D721Med (cell line): ENCODE data around the gene INSRR.

ENCODE experiments used
- DNase-seq: peaks from one replicate; pipeline ENCODE4 v3.0.0; 2011; ENCODE audit warnings: low spot score; ENCODE audit not compliant: insufficient read length
- FAIRE-seq: peaks from 2 replicates; lab custom pipeline; 2011; peaks lifted over from hg19 to GRCh38; lab: Jason Lieb, UNC
- TF ChIP-seq, protein P1 (sequence below): IDR thresholded peaks from 2 replicates; pipeline ENCODE4 v1.5.1; 2012; ENCODE audit warnings: mild to moderate bottlenecking, control low read depth; ENCODE audit not compliant: insufficient read depth; ENCODE audit errors: missing control alignments

The INSRR gene

DNA sequence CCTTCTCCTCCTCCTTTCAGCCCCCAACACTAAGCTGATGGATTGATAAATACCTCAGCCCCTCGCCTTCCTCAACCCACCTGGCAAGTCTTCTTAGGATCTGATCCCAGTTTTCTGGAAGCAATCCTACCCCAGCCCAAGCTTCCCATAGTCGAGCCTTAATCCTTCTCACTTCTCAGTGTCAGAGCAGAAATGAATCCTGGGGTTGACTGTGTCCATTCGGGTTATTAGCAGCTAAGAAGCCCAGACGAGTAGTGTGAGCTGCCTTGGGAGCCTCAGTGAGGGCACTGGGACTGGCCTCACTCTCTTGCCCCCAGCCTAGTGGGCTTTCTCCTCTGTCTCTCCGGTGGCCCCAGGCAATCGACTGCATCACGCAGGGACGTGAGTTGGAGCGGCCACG lies 22.2 kb upstream of the INSRR start:
- DNase-seq = no peak
- TF ChIP-seq, protein P1, sequence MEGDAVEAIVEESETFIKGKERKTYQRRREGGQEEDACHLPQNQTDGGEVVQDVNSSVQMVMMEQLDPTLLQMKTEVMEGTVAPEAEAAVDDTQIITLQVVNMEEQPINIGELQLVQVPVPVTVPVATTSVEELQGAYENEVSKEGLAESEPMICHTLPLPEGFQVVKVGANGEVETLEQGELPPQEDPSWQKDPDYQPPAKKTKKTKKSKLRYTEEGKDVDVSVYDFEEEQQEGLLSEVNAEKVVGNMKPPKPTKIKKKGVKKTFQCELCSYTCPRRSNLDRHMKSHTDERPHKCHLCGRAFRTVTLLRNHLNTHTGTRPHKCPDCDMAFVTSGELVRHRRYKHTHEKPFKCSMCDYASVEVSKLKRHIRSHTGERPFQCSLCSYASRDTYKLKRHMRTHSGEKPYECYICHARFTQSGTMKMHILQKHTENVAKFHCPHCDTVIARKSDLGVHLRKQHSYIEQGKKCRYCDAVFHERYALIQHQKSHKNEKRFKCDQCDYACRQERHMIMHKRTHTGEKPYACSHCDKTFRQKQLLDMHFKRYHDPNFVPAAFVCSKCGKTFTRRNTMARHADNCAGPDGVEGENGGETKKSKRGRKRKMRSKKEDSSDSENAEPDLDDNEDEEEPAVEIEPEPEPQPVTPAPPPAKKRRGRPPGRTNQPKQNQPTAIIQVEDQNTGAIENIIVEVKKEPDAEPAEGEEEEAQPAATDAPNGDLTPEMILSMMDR = no peak
- FAIRE-seq = no peak

- DNase-seq = no peak
- no peak for FAIRE-seq
- TF ChIP-seq, protein P1 = no peak
Observed at GRCh38 chr1:156880473-156880872, 21.6 kb upstream of the INSRR start.

DNA sequence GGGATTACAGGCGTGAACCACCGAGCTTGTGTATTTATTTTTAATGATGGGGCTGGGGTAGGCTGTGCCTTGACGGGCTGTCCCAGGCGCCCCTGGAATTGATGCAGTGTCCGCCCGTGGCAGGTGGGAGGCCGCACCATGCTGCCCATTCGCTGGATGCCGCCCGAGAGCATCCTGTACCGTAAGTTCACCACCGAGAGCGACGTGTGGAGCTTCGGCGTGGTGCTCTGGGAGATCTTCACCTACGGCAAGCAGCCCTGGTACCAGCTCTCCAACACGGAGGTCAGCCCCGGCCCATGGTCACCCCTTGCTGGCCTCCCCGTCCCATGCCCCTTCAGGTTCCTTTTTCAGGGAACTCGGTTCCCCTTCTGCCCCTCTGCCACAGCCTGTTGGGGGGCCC lies 21.0 kb upstream of the INSRR start:
- DNase-seq = no peak
- FAIRE-seq = no peak
- TF ChIP-seq, protein P1 = no peak

DNA sequence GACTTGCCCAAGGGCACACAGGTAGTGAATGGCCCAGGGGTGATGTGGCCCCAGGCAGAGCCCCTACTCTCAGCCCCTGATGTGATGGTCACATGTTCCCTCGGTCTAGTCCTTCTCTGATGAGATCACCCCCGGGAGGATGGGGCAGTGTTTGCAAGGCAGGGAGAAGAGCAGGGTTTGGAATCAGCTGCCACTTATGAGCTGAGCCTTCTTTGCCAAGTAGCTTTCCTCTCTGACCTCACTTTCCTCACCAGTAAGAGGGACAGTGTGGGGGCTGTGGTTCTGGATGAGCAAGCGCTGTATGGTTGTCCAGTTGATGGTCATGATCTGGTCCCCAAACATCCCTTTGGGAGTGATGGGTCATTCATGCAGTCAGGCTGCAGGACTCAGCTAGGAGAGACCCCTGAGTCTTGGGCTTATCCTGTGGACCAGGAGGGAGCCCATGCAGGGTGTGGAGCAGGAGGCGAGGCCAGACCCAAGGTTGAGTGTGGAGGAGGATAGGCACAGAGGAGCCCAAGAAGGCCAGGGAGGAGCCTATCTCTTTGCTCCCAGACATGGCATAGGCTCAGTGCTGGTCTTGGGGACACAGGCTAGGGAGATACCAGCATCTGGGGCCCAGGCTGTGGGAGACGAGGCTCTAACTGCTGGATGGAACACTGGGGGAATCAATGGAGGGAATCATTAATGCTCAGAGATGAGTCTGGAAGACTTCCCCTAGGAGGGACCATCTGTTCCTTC lies 18.7 kb upstream of the INSRR start:
- DNase-seq (no peak), FAIRE-seq (no peak)
- TF ChIP-seq, protein P1 = no peak

GRCh38 chr1:156876281-156876680 lies 17.4 kb upstream of the INSRR start:
- DNase-seq = no peak
- TF ChIP-seq, protein P1 = no peak
- FAIRE-seq = no peak

GRCh38 chr1:156875341-156875615 lies 16.4 kb upstream of the INSRR start:
- FAIRE-seq = no peak
- DNase-seq = no peak
- TF ChIP-seq, protein P1 = no peak

DNA sequence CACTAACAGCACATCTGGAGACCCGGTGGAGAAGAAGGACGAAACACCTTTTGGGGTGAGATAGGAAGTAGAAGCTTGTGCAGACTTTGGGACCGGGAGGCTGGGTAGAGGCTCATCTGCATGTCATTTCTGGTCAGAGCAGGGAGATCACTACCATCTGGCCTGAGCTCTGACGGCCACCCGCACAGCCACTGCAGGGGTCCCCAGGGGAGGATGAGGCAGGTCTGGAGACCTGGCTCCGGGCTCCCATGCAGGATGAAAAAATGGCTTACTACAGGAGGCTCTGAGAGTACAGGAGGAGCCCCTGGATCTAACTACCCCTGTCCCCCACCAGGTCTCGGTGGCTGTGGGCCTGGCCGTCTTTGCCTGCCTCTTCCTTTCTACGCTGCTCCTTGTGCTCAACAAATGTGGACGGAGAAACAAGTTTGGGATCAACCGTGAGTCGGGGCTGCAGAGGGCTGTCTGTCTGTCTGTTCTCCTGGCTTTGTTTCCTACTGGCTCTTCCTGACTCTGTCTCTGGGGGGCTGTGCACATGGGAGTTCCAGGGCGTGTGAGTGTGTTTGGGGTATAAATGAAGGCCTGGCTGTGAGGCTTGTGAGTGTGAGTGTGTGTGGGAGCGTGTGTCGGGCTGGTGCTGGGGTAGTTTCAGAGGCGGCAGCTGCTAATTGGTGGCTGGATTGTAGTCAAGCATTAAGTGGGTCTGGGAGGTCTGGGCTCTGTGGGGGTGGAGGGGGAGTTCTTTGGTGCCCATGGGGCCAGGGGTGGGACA lies 15.8 kb upstream of the INSRR start:
- FAIRE-seq (no peak), DNase-seq (no peak)
- TF ChIP-seq, protein P1 = no peak
